Left ventricle myocardium superior (tissue), 1 donor: Measurements from ENCODE around the gene CAPN5. TPM values are rescaled to one million over a fixed set of nuclear protein-coding genes. Genes with fewer than 3 reads are reported as not detected.
A peak's percentile ranks its signal among the peaks of the same experiment; 100 is the strongest.
"Not testable (repeated sequence)": the region's sequence is repeated elsewhere in the genome, so short reads cannot be mapped to it uniquely, and the experiment has no call there.

ENCODE experiments used
- ATAC-seq: fragments of 200-7000 bp; cut with Tn5 transposase; one replicate; pipeline ENCODE4 v1.9.1; 2020; ENCODE audit warnings: mild to moderate bottlenecking, moderate library complexity
- DNase-seq: peaks from one replicate; pipeline ENCODE4 v3.0.0-alpha.2; 2020
- intact Hi-C: fragments of 100-400 bp; cut with micrococcal nuclease; formaldehyde crosslinking; loops from one replicate; pipeline ENCODE4 v1.11.0; 2022
- total RNA-seq: library from RNA; stranded (reverse); fragmentation: NEBNext Ultra II Directional; extraction: Animal tissue kit (Norgen Biotek cat#: 25700); gene quantifications from one replicate; pipeline ENCODE4 v1.2.1, GENCODE V29; 2021
- donor health status: DM: no; HTN: yes; CAD: no; lungs with severe emphysema.

CAPN5 gene
- total RNA-seq, 1 donor from 2014 or later, result 2.5 TPM

DNA sequence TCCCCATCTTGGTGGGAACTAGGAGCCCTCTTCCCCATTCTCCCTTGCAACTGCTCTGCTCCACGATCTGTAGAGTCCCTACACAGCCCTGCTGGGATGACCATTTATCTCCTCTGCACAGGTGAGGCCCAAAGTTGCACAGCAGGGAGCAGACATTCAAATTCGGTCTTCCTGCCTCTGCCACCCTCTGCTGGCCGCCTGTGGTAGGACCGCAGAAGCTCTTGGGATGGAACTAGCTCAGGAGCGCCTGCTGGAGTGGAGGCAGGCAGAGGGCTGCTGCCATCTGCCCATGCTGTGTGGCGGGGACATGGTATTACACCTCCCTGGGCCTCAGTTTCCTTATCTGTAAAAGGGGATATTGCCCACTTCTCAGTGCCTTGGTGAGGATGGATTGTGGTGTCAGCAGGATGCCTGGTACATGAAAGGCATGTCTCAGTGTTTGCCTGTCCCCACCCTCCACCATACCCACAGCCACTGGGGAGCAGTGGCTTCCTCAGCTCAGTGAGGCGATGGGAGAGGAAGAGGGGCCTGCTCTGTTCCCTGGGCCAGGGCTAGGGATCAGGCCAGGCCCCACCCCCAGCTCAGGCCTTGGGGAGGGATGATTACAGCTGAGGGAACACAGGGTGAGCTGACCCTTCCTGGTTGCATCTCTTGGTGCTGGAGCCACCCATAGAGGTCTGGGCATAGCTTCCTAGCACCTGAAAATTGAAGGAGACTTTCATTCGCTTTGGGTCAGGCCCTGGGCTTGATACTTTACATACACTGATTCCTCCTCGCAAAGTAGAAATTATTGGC is 24.6 kb downstream of the CAPN5 start:
- peak; percentile 83 for ATAC-seq
- intact Hi-C loops, result loop anchor here (10.0 kb wide), 1 partner anchor 47 kb away; no protein-coding TSS in a partner anchor
- peak; percentile 87 for DNase-seq

DNA sequence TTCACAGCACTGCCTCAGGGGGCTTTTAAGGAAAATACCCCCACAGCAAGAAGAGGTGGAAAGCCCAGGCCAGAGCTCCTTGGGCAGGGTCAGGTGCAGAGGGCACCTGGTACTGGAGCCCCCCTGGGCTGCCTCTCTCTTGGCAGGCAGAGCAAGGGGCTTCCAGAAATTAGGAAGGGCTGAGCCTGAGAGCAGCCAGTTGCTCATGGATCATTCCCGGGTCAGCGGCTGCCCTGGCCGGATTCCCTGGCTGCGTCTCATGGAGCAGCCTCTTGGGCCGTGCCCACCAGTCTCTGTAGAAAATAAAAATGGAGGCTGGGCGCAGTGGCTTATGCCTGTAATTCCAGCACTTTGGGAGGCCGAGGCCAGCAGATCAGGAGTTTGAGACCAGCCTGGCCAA is 25.6 kb downstream of the CAPN5 start:
- ATAC-seq, result no peak
- peak; percentile 43 for DNase-seq
- intact Hi-C loops, result loop anchor here (10.0 kb wide), 1 partner anchor 48 kb away; no protein-coding TSS in a partner anchor

DNA sequence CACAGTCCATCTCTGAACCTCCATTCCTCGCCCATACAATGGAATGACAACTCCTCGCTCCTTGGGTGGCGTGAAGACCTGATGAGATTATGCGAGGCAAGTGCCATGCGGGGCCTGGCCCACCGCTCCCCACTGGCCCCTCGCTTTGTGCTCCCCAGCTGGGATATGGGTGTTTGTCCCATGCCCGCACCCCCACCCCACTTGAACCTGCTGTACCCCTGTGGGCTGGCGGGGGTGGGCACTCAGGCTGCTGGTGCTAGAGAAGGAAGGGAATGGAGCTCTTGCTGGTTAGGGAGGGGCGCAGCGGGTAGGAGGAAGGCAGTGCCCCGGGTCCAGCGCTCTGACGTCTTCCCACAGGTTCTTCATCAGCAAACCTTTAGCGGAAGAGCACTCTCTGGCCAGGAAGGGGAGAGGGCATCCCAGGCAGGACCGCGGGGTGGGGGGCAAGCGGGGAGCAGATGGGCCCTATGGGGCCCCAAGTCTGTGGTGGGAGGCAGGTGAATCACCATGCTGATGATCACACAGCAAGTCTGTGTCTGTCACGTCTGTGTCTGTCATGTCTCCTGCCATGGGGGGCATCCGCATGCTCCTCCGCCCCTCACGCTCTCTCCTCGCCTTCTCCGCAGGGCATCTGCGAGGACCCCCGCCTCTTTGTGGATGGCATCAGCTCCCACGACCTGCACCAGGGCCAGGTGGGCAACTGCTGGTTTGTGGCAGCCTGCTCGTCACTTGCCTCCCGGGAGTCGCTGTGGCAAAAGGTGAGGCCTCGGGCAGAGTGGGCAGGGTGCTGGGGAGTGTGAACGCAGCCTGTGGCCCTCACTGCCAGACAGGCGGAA is 26.5 kb downstream of the CAPN5 start:
- intact Hi-C loops, result loop anchor here (10.0 kb wide), 1 partner anchor 48 kb away; no protein-coding TSS in a partner anchor
- peak; percentile 19 for DNase-seq
- no peak for ATAC-seq

DNA sequence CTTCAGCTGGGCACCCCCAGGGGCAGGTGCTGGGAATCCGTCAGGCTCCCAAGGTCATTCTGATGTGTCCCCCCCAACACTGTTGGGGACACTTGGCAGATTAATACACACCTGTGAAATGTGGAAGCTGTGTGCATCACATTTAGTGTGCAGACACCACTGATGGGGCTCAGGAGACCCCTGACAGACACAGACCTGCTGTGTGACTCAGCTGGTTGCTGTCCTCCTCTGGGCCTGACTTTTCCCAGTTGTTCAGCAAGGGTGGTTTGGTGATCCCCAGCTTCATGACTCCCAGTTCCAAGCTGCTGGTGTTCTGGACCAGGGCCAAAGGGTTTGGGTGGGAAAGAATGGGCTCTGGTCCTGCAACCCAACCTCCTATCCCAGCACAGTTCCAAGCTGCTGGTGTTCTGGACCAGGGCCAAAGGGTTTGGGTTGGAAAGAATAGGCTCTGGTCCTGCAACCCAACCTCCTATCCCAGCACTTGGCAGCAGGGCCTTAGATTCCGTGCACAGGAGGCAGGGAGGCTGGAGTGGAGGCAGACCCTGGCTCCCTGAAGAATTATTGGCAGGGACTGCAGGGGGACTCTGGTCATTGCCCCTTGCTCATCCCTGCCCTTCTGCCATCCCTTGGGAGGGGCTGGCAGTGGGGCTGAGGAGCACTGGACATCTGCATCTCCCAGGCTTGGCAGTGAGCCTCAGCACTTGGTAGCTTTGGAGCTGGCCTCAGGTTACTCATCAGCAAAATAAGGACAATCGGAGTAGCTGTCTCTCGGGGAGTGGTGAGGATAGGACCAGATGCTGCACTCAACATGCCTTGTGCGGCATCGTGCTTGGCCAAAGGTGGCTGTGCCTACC is 27.4 kb downstream of the CAPN5 start:
- DNase-seq (peak; percentile 16), ATAC-seq (no peak)
- intact Hi-C loops, result loop anchor here (10.0 kb wide), 1 partner anchor 49 kb away; no protein-coding TSS in a partner anchor

DNA sequence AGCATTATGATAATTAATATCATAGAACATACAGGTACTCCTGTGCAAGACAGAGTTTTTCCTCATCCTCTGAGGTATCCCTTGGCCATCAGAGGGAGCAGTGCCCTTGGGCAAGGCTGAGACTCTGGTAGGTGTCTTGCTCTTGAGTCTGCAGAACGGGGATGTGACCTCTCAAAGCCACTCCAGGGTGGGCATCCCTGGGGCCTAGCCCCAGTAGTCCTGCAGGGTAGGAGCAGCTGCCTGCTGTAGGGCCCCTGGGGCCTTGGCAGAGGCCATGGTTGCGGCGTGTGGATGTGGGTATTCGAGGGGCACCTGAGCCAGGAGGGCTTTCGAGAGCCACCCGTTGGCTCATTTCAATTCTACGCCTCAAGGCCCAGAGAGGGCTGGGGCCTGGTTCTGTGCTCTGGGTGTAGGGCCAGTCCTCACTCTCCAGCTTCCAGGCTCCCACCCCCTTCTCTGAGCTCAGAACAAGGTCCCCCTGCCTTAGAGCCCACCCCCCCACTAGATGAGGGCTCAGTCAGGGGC is 28.1 kb downstream of the CAPN5 start:
- no peak for ATAC-seq
- DNase-seq, result peak; percentile 19
- intact Hi-C loops, result loop anchor here (10.0 kb wide), 1 partner anchor 50 kb away; no protein-coding TSS in a partner anchor

DNA sequence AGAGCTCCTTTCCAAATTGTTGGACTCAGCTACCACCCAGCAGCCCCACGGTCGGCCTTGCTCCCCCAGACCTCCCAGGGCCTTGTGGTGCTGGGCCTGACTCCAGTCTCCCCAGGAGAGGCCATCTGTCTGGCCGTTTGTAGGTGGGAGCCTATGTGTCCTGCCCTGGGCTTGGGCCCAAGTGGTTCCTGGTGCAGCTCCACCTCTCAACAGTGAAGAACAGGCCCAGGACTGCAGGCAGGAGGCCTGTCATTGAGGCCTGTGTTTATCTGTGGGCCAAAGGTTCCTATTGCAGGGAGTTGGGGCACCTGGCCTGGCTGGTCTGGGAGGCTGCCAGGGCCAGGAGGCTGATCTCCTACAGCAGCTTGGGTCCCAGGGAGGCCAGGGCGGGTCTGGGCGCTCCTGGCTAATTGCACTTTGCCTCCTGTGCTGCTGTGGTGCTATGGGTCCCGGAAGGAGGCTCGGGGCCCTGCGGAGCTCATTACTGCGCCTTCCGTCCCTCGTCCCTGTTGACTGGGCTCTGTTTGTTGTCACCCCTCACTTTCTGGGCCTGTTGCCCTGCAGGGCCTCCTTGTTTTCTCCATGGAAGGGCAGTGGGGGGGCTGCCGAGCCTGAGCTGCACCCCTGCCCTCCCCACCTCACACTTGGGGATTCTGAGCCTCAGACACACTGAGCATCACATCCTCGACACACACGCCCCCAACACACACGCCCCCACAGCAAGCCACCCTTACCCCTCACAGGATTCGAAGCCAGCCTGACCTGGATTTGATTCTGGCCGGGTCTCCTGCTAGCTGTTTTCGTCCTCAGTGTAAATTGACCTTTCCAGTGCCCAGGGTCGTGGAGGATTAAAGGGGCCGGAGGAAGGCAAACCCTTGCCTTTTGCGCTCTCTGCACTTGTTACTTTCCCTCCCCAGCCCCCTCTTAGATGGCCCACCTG is 29.1 kb downstream of the CAPN5 start:
- intact Hi-C loops, result loop anchor here (10.0 kb wide), 1 partner anchor 51 kb away; no protein-coding TSS in a partner anchor
- ATAC-seq, result no peak
- DNase-seq, result peak; percentile 16

DNA sequence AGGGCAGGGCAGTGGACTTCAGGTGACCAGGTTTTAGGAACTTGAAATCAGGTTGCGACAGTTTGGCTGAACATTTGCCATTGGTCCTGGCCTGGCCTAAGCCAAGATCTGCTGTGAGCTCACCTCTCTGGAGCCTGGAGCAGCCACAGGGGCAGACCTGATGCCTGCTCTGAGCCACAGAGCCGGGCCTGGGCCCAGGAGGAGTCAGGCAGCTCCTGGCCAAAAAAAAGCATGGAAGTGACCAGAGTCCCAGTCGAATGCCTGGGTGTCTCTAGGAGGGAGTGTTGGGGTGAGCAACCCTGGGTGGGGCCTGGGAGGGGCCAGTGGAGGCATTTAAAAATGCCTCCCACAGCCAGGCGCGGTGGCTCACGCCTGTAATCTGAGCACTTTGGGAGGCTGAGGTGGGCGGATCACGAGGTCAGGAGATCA is 29.8 kb downstream of the CAPN5 start:
- no peak for ATAC-seq
- intact Hi-C loops, result loop anchor here (10.0 kb wide), 1 partner anchor 52 kb away; no protein-coding TSS in a partner anchor
- peak; percentile 12 for DNase-seq

DNA sequence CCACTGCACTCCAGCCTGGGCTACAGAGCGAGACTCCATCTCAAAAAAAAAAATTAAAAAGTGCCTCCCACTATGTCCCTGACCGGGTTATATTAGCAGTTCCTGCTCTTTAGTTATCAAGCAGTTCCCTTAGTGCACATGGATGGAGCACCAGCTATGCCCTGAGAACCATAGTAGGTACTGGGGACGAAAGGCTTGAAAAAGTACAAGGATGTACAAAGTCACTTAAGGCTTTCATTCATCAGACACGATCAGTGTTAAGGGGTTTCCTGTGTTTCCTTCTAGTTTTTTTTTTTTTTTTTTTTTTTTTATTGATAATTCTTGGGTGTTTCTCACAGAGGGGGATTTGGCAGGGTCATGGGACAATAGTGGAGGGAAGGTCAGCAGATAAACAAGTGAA is 30.4 kb downstream of the CAPN5 start:
- ATAC-seq, DNase-seq: not testable (repeated sequence)
- intact Hi-C loops, result loop anchor here (10.0 kb wide), 1 partner anchor 52 kb away; no protein-coding TSS in a partner anchor

DNA sequence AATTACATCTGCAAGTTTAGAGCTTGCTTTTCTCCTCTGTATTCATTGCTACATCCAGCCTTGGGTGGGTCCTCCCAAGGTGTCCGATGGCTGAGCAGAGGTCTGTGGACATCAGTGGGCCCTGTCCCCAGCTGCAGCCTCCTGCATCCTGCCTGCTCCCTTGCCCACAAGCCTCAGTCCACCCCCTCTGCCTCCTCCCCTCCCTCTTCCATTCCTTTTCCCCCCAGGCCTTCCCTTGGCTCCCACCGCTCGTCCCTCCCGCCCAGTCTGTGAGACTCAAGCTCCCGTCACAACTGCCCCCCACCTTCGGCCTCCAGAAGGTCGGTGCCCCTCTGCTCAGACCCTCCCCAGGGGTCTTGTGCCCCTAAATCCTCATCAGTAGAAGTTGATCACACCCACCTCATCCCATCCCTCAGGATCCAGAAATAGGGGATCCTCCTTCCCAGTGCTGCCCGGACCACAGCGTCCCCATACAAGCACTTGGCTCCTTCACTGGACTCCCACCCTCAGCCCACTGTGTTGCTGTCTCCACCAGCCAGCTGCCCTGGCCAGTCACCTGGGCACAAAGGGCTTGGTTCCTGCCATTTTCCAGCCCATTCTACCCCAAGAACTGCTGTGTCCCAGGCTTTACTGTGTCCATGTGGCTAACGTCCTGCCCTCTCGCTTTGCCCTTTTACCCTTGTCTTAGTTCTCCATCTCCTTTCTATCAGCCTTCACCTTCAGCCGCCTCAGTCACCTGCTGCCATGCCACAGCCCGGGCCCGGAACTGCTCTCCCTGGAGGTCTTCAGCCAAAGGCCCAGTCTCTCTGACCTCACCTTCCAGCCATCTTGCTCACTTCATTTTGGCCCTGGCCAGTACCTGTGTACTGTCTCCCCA is 33.6 kb downstream of the CAPN5 start:
- no peak for ATAC-seq
- intact Hi-C loops, result no loop called here
- peak; percentile 18 for DNase-seq

DNA sequence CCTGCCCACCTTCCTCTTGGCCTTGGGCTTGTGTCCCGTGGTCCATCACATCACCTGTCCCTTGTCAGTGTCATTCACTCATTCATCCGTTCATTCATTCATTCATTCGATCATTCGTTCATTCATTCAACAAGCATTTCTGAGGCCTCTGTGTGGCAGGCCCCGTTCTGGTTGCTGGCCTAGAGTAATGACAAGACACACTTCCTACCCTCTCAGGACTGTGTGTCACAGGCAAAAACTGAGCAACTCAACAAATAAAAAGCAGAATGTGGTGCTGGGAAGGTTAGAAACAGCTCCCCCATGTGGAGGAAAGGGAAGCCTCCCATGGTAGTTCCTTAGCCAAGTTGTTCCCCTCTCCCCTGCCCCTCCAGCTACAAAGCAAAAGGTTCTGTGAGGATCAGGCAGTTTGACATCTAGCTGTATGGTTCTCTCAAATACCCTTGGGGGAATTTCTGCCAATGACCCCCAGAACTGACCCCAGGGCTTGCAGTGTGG is 34.3 kb downstream of the CAPN5 start:
- intact Hi-C loops, result no loop called here
- DNase-seq (no peak), ATAC-seq (no peak)

DNA sequence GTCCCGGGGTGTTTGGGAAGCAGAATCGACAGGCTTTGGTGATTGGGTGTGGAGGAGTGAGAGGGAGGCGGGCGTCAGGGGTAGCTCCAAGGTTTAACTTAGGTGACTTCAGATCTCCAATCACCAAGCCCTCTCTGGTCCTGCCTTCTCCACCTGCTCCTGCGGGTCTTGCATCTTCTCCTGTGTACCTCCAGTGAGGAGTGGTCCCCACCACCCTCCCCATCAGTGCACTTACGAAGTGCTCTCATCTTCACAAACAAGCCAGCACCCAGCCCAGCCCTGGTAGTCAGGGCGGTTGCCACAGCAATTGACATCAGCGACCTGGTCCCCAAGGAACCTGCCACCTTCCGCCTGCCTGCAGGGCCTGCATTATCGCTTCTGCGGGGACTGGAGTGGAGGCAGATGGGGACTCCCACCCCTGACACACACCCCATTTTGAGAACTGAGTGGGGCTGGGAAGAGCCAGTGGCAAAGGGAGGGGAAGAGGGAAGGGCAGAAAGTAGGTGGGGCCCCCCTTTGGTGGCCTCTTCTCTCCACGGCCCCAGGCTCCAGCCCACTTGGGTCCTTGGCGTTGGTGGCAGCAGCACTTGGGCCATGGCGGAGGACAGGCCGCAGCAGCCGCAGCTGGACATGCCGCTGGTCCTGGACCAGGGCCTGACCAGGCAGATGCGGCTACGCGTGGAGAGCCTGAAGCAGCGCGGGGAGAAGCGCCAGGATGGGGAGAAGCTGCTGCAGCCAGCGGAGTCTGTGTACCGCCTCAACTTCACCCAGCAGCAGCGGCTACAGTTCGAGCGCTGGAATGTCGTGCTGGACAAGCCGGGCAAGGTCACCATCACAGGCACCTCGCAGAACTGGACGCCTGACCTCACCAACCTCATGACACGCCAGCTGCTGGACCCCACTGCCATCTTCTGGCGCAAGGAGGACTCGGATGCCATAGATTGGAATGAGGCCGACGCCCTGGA is 35.8 kb downstream of the CAPN5 start, which contains the start of gene OMP:
Gene OMP (plus strand): TSS at position 595 of the 965 bp plus-strand sequence. CDS start 0 bp downstream, at position 595.
- intact Hi-C loops, result no loop called here
- DNase-seq, result no peak
- ATAC-seq, result no peak

DNA sequence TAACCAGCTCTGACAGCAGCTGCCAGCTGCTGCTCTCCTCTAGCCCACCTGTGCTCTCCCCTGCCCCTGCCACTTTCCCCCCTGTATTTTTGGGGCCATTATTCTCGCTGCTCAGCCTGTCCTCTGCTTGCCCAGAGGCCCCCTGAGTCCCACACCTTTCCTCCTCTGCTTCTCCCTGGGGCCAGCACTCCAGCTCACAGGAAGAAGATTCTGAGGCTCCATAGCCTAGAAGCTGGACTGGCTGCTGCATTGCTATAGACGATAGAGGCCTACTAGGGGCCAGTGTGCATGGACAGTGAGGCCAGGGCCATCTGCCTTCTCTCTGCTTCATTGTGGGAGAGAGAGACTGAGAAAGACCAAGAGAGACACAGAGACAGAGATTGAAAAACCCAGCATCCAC is 36.5 kb downstream of the CAPN5 start:
- intact Hi-C loops, result no loop called here
- ATAC-seq (no peak), DNase-seq (no peak)

DNA sequence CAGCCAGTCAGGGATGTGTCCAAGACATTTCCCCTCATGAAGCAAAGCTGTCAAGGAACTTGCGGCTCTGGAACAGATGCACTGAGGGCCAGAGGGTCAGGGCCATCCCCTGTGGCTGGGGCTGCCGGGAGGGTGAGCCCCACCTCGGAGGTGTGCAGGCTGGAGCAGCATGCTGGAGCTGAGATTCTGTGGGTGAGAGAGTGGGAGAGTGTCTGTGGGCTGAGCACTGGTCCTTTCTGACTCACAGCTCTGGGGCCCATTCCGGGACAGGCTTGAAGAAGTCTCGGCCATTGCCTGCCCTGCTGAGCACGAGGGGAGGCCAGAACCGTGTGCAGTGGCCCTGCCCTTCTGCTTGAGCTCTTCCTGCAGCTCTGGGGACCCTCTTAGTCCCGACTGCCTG is 38.0 kb downstream of the CAPN5 start:
- intact Hi-C loops, result no loop called here
- ATAC-seq (no peak), DNase-seq (no peak)

DNA sequence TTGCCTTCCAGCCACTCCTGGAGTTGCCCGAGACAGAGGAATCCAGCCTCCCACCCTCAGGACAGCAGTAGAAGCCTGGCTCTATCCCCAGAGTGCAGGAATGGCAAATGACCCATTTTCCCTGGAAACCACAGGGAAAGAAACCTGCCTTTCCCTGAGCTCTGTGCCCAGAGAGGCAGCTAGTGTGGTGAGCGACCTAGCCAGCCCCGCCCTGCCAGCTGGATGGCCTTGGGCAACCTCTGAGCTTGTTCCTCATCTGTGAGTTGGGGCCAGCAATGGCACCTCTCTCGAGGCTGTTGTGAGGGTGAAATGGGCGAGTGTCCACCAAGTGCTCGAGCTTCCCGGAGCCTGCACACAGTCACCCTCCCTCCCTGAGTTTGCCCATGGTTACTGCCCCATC is 39.5 kb downstream of the CAPN5 start:
- DNase-seq, result no peak
- intact Hi-C loops, result no loop called here
- ATAC-seq, result no peak

DNA sequence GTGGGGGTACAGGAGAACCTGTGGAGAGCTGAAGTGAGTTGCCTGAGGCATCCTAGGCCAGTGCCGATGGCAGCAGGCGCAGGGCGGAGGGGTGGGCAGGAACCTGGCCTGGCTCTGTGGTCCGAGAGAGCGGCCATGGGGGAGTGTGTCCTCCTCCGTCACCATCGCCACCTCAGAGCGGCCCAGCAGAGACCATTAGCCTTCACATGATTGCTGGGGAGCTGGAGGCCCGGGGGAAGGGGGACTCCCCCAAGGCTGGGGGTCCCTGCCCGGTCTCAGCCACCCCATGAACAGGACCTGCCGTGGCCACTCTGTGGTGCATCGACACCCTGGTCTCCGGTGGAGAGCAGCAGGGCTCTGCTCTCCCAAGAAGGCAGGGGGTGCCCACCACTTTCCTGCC is 40.0 kb downstream of the CAPN5 start:
- intact Hi-C loops, result no loop called here
- DNase-seq (no peak), ATAC-seq (no peak)
